ENCODE results near the gene ZNF770.

The ZNF770 gene

GRCh38 chr15:34988027-34988902 is at the start of gene ZNF770:
Gene ZNF770 (minus strand): TSS chr15:34988287. CDS start chr15:34983434, 4,853 bp downstream.
- peak; percentile 63 for DNase-seq (ENCODE audit: low spot score)

GRCh38 chr15:35028235-35028984 is 40.3 kb upstream of the ZNF770 start:
- DNase-seq (ENCODE audit: low spot score) = no peak

GRCh38 chr15:35023804-35024203 is 35.7 kb upstream of the ZNF770 start:
- no peak for DNase-seq (ENCODE audit: low spot score)

GRCh38 chr15:35020974-35021373 is 32.9 kb upstream of the ZNF770 start:
- no peak for DNase-seq (ENCODE audit: low spot score)

GRCh38 chr15:35019404-35020327 is 31.6 kb upstream of the ZNF770 start:
- no peak for DNase-seq (ENCODE audit: low spot score)

GRCh38 chr15:35014241-35014640 is 26.2 kb upstream of the ZNF770 start:
- DNase-seq (ENCODE audit: low spot score) = no peak

GRCh38 chr15:35013370-35013769 is 25.3 kb upstream of the ZNF770 start:
- no peak for DNase-seq (ENCODE audit: low spot score)

GRCh38 chr15:35007397-35007796 is 19.3 kb upstream of the ZNF770 start:
- no peak for DNase-seq (ENCODE audit: low spot score)

GRCh38 chr15:35005933-35006332 is 17.8 kb upstream of the ZNF770 start:
- no peak for DNase-seq (ENCODE audit: low spot score)

GRCh38 chr15:35003928-35004327 is 15.8 kb upstream of the ZNF770 start:
- DNase-seq (ENCODE audit: low spot score) = no peak

- no peak for DNase-seq (ENCODE audit: low spot score)
Measured at GRCh38 chr15:35000511-35000910, 12.4 kb upstream of the ZNF770 start.

GRCh38 chr15:34999906-35000305 is 11.8 kb upstream of the ZNF770 start:
- no peak for DNase-seq (ENCODE audit: low spot score)

- no peak for DNase-seq (ENCODE audit: low spot score)
Measured at GRCh38 chr15:34994925-34995324, 6.8 kb upstream of the ZNF770 start.

- no peak for DNase-seq (ENCODE audit: low spot score)
Measured at GRCh38 chr15:34993877-34994276, 5.8 kb upstream of the ZNF770 start.

GRCh38 chr15:34993412-34993811 is 5.3 kb upstream of the ZNF770 start:
- DNase-seq (ENCODE audit: low spot score) = no peak

GRCh38 chr15:34987609-34988026 is 469 bp downstream of the ZNF770 start:
- DNase-seq (ENCODE audit: low spot score) = no peak

GRCh38 chr15:34986771-34987480 is 1.2 kb downstream of the ZNF770 start:
- DNase-seq (ENCODE audit: low spot score) = no peak

- no peak for DNase-seq (ENCODE audit: low spot score)
Measured at GRCh38 chr15:34986326-34986725, 1.8 kb downstream of the ZNF770 start.

GRCh38 chr15:34984889-34985630 is 3.0 kb downstream of the ZNF770 start:
- no peak for DNase-seq (ENCODE audit: low spot score)

- DNase-seq (ENCODE audit: low spot score) = no peak
Measured at GRCh38 chr15:34976743-34977142, 11.3 kb downstream of the ZNF770 start.

- no peak for DNase-seq (ENCODE audit: low spot score)
Measured at GRCh38 chr15:34976073-34976472, 12.0 kb downstream of the ZNF770 start.
